Astrocyte of the spinal cord (primary cell): Measurements from ENCODE around the gene ZNF263.
A peak's percentile ranks its signal among the peaks of the same experiment; 100 is the strongest.

Experiments used
- DNase-seq: peaks from one replicate; pipeline ENCODE4 v3.0.0; 2011; ENCODE audit warnings: low read depth, low spot score
- H3K4me3 ChIP-seq: 2 replicates; pipeline ENCODE4 v1.5.1; 2011; ENCODE audit warnings: low read depth, mild to moderate bottlenecking, low read length, moderate library complexity
- CTCF ChIP-seq: IDR thresholded peaks from 2 replicates; pipeline ENCODE4 v1.5.1; 2012; ENCODE audit warnings: low read depth, mild to moderate bottlenecking, low read length, inconsistent platforms
- in situ Hi-C: cut with HindIII; loops from 2 replicates; pipeline ENCODE4 v1.10.0; 2017; ENCODE audit warnings: low sequenced_read_pairs

Gene ZNF263

GRCh38 chr16:3281222-3281820, 2.0 kb upstream of the ZNF263 start:
- no peak for DNase-seq
- in situ Hi-C loops, result no loop called here
- H3K4me3 ChIP-seq, result no peak overlapping the region
- TF ChIP-seq CTCF, result no peak

- TF ChIP-seq CTCF, result no peak
- in situ Hi-C loops, result no loop called here
- DNase-seq, result no peak
- H3K4me3 ChIP-seq, result peak overlapping the region; percentile 98
Measured at GRCh38 chr16:3282103-3282729, 1.1 kb upstream of the ZNF263 start.

GRCh38 chr16:3283543-3284447, 504 bp downstream of the ZNF263 start:
- in situ Hi-C loops, result no loop called here
- H3K4me3 ChIP-seq, result peak overlapping the region; percentile 98
- peak; percentile 4 for DNase-seq
- TF ChIP-seq CTCF, result no peak

GRCh38 chr16:3285131-3285530, 1.8 kb downstream of the ZNF263 start:
- peak overlapping the region; percentile 98 for H3K4me3 ChIP-seq

GRCh38 chr16:3289998-3290673, 6.8 kb downstream of the ZNF263 start:
- no peak for TF ChIP-seq CTCF
- H3K4me3 ChIP-seq, result no peak overlapping the region
- in situ Hi-C loops, result no loop called here
- DNase-seq, result no peak

More at GRCh38 chr16:3285131-3285530, 1.8 kb downstream of the ZNF263 start:
- TF ChIP-seq CTCF, result no peak
- in situ Hi-C loops, result no loop called here
- DNase-seq, result no peak

- in situ Hi-C loops, result no loop called here
- no peak for TF ChIP-seq CTCF
- H3K4me3 ChIP-seq, result no peak overlapping the region
- DNase-seq, result no peak
Measured at GRCh38 chr16:3292604-3293003, 9.3 kb downstream of the ZNF263 start.
